AG08395 (cell line): ENCODE measurements around the gene ZDHHC20.
A peak's percentile ranks its signal among the peaks of the same experiment; 100 is the strongest.

ENCODE experiments used
- DNase-seq: peaks from one replicate; pipeline ENCODE4 v3.0.0; 2012; ENCODE audit warnings: mixed read lengths, low spot score

The ZDHHC20 gene

DNA sequence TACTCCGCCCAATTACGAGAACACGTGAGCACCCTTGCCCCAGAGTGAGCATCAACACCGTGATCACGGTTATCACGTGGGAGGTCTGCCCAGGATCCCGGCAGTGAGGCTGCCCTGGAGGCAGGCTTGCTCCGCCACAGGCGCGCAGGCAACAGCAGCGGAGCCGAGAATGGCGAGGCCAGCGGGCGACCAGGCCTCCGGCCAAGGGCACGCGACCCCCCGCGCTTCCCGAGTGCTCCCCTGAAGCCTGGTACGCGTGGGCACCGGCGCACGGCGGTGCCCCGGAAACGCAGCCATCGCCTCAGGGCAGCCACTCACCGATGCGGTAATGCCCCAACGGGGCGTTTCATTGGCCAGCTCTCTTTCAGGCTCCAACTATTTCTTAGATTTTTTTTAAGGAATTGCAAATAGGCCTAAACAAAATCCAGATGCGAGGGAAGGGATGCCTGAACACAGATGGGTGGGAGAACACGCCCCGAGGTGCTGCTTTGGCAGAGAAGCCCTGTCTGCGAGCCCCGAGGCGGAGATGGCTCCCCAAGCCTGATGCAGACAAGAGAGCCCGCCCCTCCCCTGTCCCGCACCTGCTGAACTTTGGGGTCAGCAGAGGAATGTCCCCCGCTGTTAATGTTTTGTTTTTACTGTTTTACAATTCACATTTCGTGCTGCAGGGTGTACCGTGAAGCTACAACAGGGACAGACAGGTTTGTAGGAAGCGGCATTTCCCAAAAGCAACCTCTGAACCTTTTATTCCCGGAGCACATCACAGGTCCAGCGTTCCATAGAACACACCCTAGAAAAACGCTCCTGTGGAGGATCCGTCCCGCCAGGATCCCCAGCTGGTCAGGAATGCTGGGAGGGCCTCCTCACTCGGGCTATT is 132.7 kb downstream of the ZDHHC20 start:
- DNase-seq = peak; percentile 77

DNA sequence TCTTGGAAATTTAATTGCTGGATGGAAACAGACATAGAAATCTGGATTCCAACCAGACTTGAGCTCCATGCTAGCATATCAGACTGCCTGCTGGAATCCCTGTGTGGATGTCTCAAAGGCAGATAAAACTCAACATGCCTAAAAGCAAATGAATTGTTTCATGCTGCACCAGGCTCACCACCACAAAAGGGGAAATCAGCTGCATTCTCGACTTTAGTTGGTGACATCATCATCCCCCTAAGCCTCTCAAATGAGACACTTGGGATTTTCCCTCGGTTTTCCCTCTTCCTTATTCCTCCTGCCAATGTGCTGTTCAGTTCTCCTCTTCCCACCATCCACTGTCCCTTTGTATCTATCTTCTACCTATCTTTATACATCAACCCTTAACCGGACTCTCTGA is 134.3 kb downstream of the ZDHHC20 start:
- DNase-seq = no peak

GRCh38 chr13:21322988-21323387 is 136.1 kb downstream of the ZDHHC20 start:
- no peak for DNase-seq
